Measurements from ENCODE around the gene AKAP13. TPM values are rescaled to one million over a fixed set of nuclear protein-coding genes. Genes with fewer than 3 reads are reported as not detected.

Gene AKAP13
- total RNA-seq, 1 donor from 2014 or later = 145 TPM

DNA sequence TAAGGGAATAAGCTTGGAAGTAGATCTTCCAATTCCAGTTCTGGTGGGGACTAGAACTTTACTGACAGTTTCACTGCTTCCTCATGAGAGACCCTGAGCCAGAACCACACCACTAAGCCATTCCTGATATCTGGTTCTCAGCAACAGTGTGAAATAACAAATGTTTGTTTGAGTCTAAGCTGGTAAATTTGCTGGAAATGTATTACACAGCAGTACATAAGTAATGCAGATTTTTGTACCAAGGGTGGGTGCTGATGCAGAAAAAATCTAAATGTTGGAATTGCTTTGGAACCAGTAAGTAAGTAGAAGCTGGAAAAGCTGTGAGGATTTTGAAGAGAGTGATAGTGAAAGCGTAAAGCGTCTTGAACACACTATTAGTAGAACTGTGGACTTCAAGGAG lies 14.4 kb upstream of the AKAP13 start:
- Mint-ChIP-seq H3K4me1 (ENCODE audit: low read depth, unreplicated experiment) (no peaks in the 10 kb centered on the region), H3K4me3 (ENCODE audit: unreplicated experiment) (no peak overlapping the region), H3K27me3 (ENCODE audit: unreplicated experiment) (no peaks in the 10 kb centered on the region), H3K36me3 (ENCODE audit: unreplicated experiment) (no peaks in the 10 kb centered on the region), H3K27ac (ENCODE audit: unreplicated experiment) (no peak overlapping the region), H3K9me3 (ENCODE audit: unreplicated experiment) (no peaks in the 10 kb centered on the region)
- TF ChIP-seq, protein P1, sequence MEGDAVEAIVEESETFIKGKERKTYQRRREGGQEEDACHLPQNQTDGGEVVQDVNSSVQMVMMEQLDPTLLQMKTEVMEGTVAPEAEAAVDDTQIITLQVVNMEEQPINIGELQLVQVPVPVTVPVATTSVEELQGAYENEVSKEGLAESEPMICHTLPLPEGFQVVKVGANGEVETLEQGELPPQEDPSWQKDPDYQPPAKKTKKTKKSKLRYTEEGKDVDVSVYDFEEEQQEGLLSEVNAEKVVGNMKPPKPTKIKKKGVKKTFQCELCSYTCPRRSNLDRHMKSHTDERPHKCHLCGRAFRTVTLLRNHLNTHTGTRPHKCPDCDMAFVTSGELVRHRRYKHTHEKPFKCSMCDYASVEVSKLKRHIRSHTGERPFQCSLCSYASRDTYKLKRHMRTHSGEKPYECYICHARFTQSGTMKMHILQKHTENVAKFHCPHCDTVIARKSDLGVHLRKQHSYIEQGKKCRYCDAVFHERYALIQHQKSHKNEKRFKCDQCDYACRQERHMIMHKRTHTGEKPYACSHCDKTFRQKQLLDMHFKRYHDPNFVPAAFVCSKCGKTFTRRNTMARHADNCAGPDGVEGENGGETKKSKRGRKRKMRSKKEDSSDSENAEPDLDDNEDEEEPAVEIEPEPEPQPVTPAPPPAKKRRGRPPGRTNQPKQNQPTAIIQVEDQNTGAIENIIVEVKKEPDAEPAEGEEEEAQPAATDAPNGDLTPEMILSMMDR (IDR thresholded peaks at IDR 0.05; ENCODE audit: partially characterized antibody, unreplicated experiment) = no peak
- DNase-seq = no peak

DNA sequence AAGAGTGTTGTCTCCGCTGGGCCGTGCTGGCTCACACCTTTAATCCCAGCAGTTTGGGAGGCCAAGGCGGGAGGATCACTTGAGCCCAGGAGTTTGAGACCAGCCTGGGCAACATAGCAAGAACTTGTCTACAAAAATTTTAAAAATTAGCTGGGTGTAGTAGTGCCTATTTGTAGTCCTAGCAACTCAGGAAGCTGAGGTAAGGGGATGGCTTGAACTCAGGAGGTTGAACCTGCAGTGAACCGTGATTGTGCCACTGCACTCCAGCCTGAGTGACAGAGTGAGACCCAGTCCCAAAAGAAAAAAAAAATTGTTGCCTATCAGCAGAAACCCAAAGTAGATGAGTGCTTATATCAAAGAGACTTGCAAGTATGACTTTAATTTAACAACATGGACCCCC lies 12.7 kb upstream of the AKAP13 start:
- H3K4me1 Mint-ChIP-seq (ENCODE audit: low read depth, unreplicated experiment) = no peaks in the 10 kb centered on the region
- TF ChIP-seq, protein P1 (IDR thresholded peaks at IDR 0.05; ENCODE audit: partially characterized antibody, unreplicated experiment) = no peak
- H3K9me3 Mint-ChIP-seq (ENCODE audit: unreplicated experiment) = no peaks in the 10 kb centered on the region

DNA sequence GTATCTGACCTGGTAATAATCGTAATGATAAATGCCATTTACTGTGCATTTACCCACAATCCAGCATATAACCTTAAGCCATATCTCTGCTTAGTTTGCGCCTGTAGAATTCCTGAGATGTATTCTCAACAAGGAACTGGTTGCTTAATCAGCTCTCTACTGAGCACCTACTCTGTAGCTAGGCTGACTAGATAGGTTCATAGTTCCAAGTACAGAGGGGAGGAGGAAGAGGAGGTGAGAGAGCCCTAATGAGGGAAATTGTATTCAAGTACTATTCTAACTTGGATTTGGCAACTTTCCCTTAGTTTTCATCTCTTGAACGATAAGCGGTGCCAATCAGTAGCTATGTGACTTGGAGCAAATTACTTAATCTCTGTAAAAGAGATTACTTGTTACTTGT lies 5.6 kb upstream of the AKAP13 start:
- H3K36me3 Mint-ChIP-seq (ENCODE audit: unreplicated experiment) = no peaks in the 10 kb centered on the region

More for the DNA sequence above, 12.7 kb upstream of the AKAP13 start:
- no peak overlapping the region for H3K4me3 Mint-ChIP-seq (ENCODE audit: unreplicated experiment)
- no peak for DNase-seq
- no peak overlapping the region for H3K27ac Mint-ChIP-seq (ENCODE audit: unreplicated experiment)
- no peaks in the 10 kb centered on the region for H3K36me3 Mint-ChIP-seq (ENCODE audit: unreplicated experiment)
- H3K27me3 Mint-ChIP-seq (ENCODE audit: unreplicated experiment) = no peaks in the 10 kb centered on the region

DNA sequence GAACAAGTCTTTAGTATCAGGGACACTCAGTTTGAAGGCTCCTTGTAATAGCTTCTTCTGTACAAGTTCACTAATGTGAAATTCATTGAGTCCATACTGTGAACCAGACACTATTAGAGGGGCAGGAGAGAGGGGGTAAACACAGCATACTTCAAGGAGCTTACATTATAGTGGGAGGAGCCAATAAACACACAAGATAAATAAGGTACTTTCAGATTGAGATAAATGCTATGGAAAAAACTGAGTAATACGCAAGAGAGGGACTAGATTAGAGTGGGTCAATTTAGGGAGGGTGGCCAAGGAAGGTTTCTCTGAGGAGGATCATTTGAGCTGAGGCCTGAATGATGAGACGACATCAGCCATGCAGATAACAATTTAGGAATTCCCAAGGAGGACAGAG lies 3.1 kb upstream of the AKAP13 start:
- TF ChIP-seq, protein P1 (IDR thresholded peaks at IDR 0.05; ENCODE audit: partially characterized antibody, unreplicated experiment) = no peak
- Mint-ChIP-seq H3K9me3 (ENCODE audit: unreplicated experiment) (no peaks in the 10 kb centered on the region), H3K36me3 (ENCODE audit: unreplicated experiment) (no peaks in the 10 kb centered on the region), H3K4me3 (ENCODE audit: unreplicated experiment) (no peak overlapping the region), H3K27me3 (ENCODE audit: unreplicated experiment) (no peaks in the 10 kb centered on the region), H3K27ac (ENCODE audit: unreplicated experiment) (no peak overlapping the region), H3K4me1 (ENCODE audit: low read depth, unreplicated experiment) (peaks cover 9% of the 10 kb centered on the region)
- DNase-seq = no peak

More for the DNA sequence above, 5.6 kb upstream of the AKAP13 start:
- Mint-ChIP-seq H3K27me3 (ENCODE audit: unreplicated experiment) (no peaks in the 10 kb centered on the region), H3K4me3 (ENCODE audit: unreplicated experiment) (no peak overlapping the region), H3K27ac (ENCODE audit: unreplicated experiment) (no peak overlapping the region), H3K9me3 (ENCODE audit: unreplicated experiment) (no peaks in the 10 kb centered on the region), H3K4me1 (ENCODE audit: low read depth, unreplicated experiment) (no peaks in the 10 kb centered on the region)
- TF ChIP-seq, protein P1 (IDR thresholded peaks at IDR 0.05; ENCODE audit: partially characterized antibody, unreplicated experiment) = no peak
- no peak for DNase-seq

DNA sequence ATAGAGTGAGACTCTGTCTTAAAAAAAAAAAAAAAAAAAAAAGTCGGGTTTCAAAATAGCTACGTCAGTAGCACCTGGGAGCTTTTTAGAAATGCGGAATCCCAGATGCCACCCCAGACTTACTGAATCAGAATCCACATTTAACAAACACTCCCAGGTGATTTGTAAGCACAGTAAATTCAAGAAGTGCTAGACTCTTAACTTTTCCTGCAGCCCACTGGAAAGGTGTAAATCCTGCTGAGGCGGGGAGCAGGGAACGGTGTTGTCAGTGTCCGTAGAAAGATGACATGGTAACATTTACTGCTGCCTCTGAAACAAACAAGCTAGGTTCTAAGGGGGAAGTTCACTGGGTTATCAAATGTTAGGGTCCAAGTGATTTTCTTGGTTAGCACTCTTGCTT lies 2.4 kb upstream of the AKAP13 start:
- TF ChIP-seq, protein P1 (IDR thresholded peaks at IDR 0.05; ENCODE audit: partially characterized antibody, unreplicated experiment) = no peak
- Mint-ChIP-seq H3K4me1 (ENCODE audit: low read depth, unreplicated experiment) (peaks cover 13% of the 10 kb centered on the region), H3K4me3 (ENCODE audit: unreplicated experiment) (no peak overlapping the region), H3K9me3 (ENCODE audit: unreplicated experiment) (no peaks in the 10 kb centered on the region), H3K27me3 (ENCODE audit: unreplicated experiment) (no peaks in the 10 kb centered on the region), H3K36me3 (ENCODE audit: unreplicated experiment) (no peaks in the 10 kb centered on the region), H3K27ac (ENCODE audit: unreplicated experiment) (no peak overlapping the region)
- DNase-seq = no peak
